EH (cell line): ENCODE results near the gene NPIPA8.
"Not testable (repeated sequence)": the region's sequence is repeated elsewhere in the genome, so short reads cannot be mapped to it uniquely, and the experiment has no call there.

Source experiments
- DNase-seq: peaks from one replicate; pipeline ENCODE4 v3.0.0-alpha.2; 2015; ENCODE audit warnings: low read depth

The NPIPA8 gene

GRCh38 chr16:18336636-18337035 lies at the start of gene NPIPA8:
Gene NPIPA8, minus strand, starts transcription at chr16:18336736. Its CDS starts 4,074 bp downstream, at chr16:18332662.
- not testable (repeated sequence) for DNase-seq

GRCh38 chr16:18385285-18385684 lies 48.7 kb upstream of the NPIPA8 start:
- DNase-seq: not testable (repeated sequence)

- DNase-seq: not testable (repeated sequence)
Observed at GRCh38 chr16:18384869-18385268, 48.3 kb upstream of the NPIPA8 start.

- DNase-seq: not testable (repeated sequence)
Observed at GRCh38 chr16:18384098-18384636, 47.6 kb upstream of the NPIPA8 start.

GRCh38 chr16:18382696-18383095 lies 46.2 kb upstream of the NPIPA8 start:
- DNase-seq: not testable (repeated sequence)

- not testable (repeated sequence) for DNase-seq
Observed at GRCh38 chr16:18347742-18348141, 11.2 kb upstream of the NPIPA8 start.

GRCh38 chr16:18346993-18347392 lies 10.5 kb upstream of the NPIPA8 start:
- not testable (repeated sequence) for DNase-seq

- not testable (repeated sequence) for DNase-seq
Observed at GRCh38 chr16:18344634-18345033, 8.1 kb upstream of the NPIPA8 start.

GRCh38 chr16:18341986-18342385 lies 5.5 kb upstream of the NPIPA8 start:
- not testable (repeated sequence) for DNase-seq

GRCh38 chr16:18341417-18341960 lies 5.0 kb upstream of the NPIPA8 start:
- not testable (repeated sequence) for DNase-seq

- DNase-seq: not testable (repeated sequence)
Observed at GRCh38 chr16:18339210-18339609, 2.7 kb upstream of the NPIPA8 start.

GRCh38 chr16:18311811-18312210 lies 24.7 kb downstream of the NPIPA8 start:
- not testable (repeated sequence) for DNase-seq

- not testable (repeated sequence) for DNase-seq
Observed at GRCh38 chr16:18309159-18309558, 27.4 kb downstream of the NPIPA8 start.

- not testable (repeated sequence) for DNase-seq
Observed at GRCh38 chr16:18307241-18307640, 29.3 kb downstream of the NPIPA8 start.

- not testable (repeated sequence) for DNase-seq
Observed at GRCh38 chr16:18306066-18306465, 30.5 kb downstream of the NPIPA8 start.

GRCh38 chr16:18303059-18303706 lies 33.4 kb downstream of the NPIPA8 start:
- not testable (repeated sequence) for DNase-seq

GRCh38 chr16:18297714-18298113 lies 38.8 kb downstream of the NPIPA8 start:
- DNase-seq: not testable (repeated sequence)

GRCh38 chr16:18296931-18297330 lies 39.6 kb downstream of the NPIPA8 start:
- not testable (repeated sequence) for DNase-seq

- not testable (repeated sequence) for DNase-seq
Observed at GRCh38 chr16:18294371-18294770, 42.2 kb downstream of the NPIPA8 start.

GRCh38 chr16:18293337-18293956 lies 43.1 kb downstream of the NPIPA8 start:
- not testable (repeated sequence) for DNase-seq

GRCh38 chr16:18290959-18291358 lies 45.6 kb downstream of the NPIPA8 start:
- DNase-seq: not testable (repeated sequence)

GRCh38 chr16:18286342-18286741 lies 50.2 kb downstream of the NPIPA8 start:
- not testable (repeated sequence) for DNase-seq

GRCh38 chr16:18280319-18280718 lies 56.2 kb downstream of the NPIPA8 start:
- DNase-seq: not testable (repeated sequence)
